A549 (cell line): ENCODE measurements around the gene USH1C. TPM values are rescaled to one million over a fixed set of nuclear protein-coding genes. Genes with fewer than 3 reads are reported as not detected.
A peak's percentile ranks its signal among the peaks of the same experiment; 100 is the strongest.

Experiments used
- ATAC-seq, 2 experiments: fragments of 200-7000 bp in 1 of 2; fragments of >200 bp in 1 of 2; cut with Nextera tagmentation in 1 of 2; cut with Tn5 transposase in 1 of 2; 3 replicates each; pipeline versions ENCODE4 v1.8.0 to v1.9.1; 2018 to 2020; ENCODE audit warnings: mild to moderate bottlenecking in 1 of 2, moderate library complexity in 1 of 2
- CTCF ChIA-PET: fragments of 300-600 bp; sonication (Branson Sonifier 250); formaldehyde crosslinking; extraction: SDS; loops from one replicate; lab custom pipeline; 2021; ENCODE audit warnings: antibody characterized with exemption, inconsistent platforms; lab: Yijun Ruan, JAX
- POLR2A ChIA-PET: fragments of 350-600 bp; formaldehyde crosslinking; extraction: SDS; loops from one replicate; lab custom pipeline; 2021; ENCODE audit warnings: antibody characterized with exemption, inconsistent platforms; lab: Yijun Ruan, JAX
- DNase-seq, 2 experiments: peaks; one replicate each; pipeline versions ENCODE4 v3.0.0 to v3.0.0-alpha.2; 2011 to 2016; ENCODE audit warnings: low read depth in 1 of 2, low spot score in 1 of 2
- FAIRE-seq: peaks from 2 replicates; lab custom pipeline; 2011; peaks lifted over from hg19 to GRCh38; lab: Jason Lieb, UNC
- H3K27ac ChIP-seq, 2 experiments: fragments of >200 bp; sonication (Bioruptor Twin); formaldehyde crosslinking; 3 replicates each; pipeline ENCODE4 v1.5.1; 2016 to 2017
- H3K4me1 ChIP-seq: fragments of >200 bp; sonication (Bioruptor Twin); formaldehyde crosslinking; 3 replicates; pipeline ENCODE4 v1.6.1; 2016
- H3K4me2 ChIP-seq: fragments of >200 bp; sonication (Bioruptor Twin); formaldehyde crosslinking; 3 replicates; pipeline ENCODE4 v1.6.1; 2016
- H3K4me3 ChIP-seq: fragments of >200 bp; sonication (Bioruptor Twin); formaldehyde crosslinking; 3 replicates; pipeline ENCODE4 v1.5.1; 2016
- H3K9me3 ChIP-seq: fragments of >200 bp; sonication (Bioruptor Twin); formaldehyde crosslinking; 3 replicates; pipeline ENCODE4 v1.6.1; 2016
- ATOH8 ChIP-seq: fragments of 250-450 bp; sonication (Bioruptor Pico); IDR thresholded peaks from 2 replicates; pipeline ENCODE4 v1.5.0; 2020; ENCODE audit warnings: low read depth, mild to moderate bottlenecking, moderate library complexity
- CBX8 ChIP-seq: fragments of 200-600 bp; sonication (generic); IDR thresholded peaks from 2 replicates; pipeline ENCODE4 v1.6.1; 2016
- CHD2 ChIP-seq: fragments of 150-350 bp; IDR thresholded peaks from 2 replicates; pipeline ENCODE4 v1.6.1; 2014; ENCODE audit warnings: low read length; ENCODE audit not compliant: partially characterized antibody
- CHD4 ChIP-seq: fragments of 200-600 bp; sonication (generic); IDR thresholded peaks from 2 replicates; pipeline ENCODE4 v1.6.1; 2016; ENCODE audit warnings: antibody characterized with exemption, mild to moderate bottlenecking, borderline replicate concordance
- EP300 ChIP-seq, 2 experiments: fragments of >200 bp; sonication (Bioruptor Twin); formaldehyde crosslinking; IDR thresholded peaks; 2 replicates in 1 of 2; 3 replicates in 1 of 2; pipeline ENCODE4 v1.6.1; 2016 to 2017
- GATA3 ChIP-seq: IDR thresholded peaks from 2 replicates; pipeline ENCODE4 v1.6.1; 2012; ENCODE audit warnings: borderline replicate concordance
- HEYL ChIP-seq: fragments of 250-450 bp; sonication (Bioruptor Pico); IDR thresholded peaks from 2 replicates; pipeline ENCODE4 v1.8.0; 2021; ENCODE audit warnings: mild to moderate bottlenecking, moderate library complexity
- HOXB5 ChIP-seq: fragments of 250-450 bp; sonication (Bioruptor Pico); IDR thresholded peaks from 2 replicates; pipeline ENCODE4 v1.5.0; 2020; ENCODE audit warnings: mild to moderate bottlenecking, moderate library complexity
- KDM5A ChIP-seq: fragments of 200-600 bp; sonication (generic); IDR thresholded peaks from 2 replicates; pipeline ENCODE4 v1.6.1; 2016; ENCODE audit warnings: antibody characterized with exemption, mild to moderate bottlenecking
- MAX ChIP-seq: IDR thresholded peaks from 2 replicates; pipeline ENCODE4 v1.6.1; 2012
- NPAS2 ChIP-seq: fragments of 250-450 bp; sonication (Bioruptor Pico); IDR thresholded peaks from 2 replicates; pipeline ENCODE4 v1.8.0; 2022; ENCODE audit warnings: mild to moderate bottlenecking, moderate library complexity, borderline replicate concordance
- PBX3 ChIP-seq: IDR thresholded peaks from 2 replicates; pipeline ENCODE4 v1.6.1; 2012
- POLR2A ChIP-seq: IDR thresholded peaks from 2 replicates; pipeline ENCODE4 v1.6.1; 2012; ENCODE audit warnings: mild to moderate bottlenecking, low read length
- RCOR1 ChIP-seq: fragments of 150-350 bp; IDR thresholded peaks from 2 replicates; pipeline ENCODE4 v1.6.1; 2014; ENCODE audit warnings: antibody characterized with exemption, low read length, low read depth
- RNF2 ChIP-seq: fragments of 200-600 bp; sonication (generic); IDR thresholded peaks from 2 replicates; pipeline ENCODE4 v1.6.1; 2016; ENCODE audit warnings: low read depth, mild to moderate bottlenecking, antibody characterized with exemption, moderate library complexity, borderline replicate concordance
- SREBF2 ChIP-seq: fragments of 450-650 bp; IDR thresholded peaks from 2 replicates; pipeline ENCODE4 v1.6.1; 2014; ENCODE audit warnings: mild to moderate bottlenecking, moderate library complexity
- USF2 ChIP-seq: fragments of 450-650 bp; IDR thresholded peaks from 2 replicates; pipeline ENCODE4 v1.6.1; 2014; ENCODE audit warnings: antibody characterized with exemption
- ZNF302 ChIP-seq: fragments of 250-450 bp; sonication (Bioruptor Pico); IDR thresholded peaks from 2 replicates; pipeline ENCODE4 v1.9.0; 2021; ENCODE audit warnings: inconsistent platforms, mild to moderate bottlenecking, moderate library complexity
- WGBS: methylation state at CpG from one replicate; pipeline ENCODE4 v1.1.6; 2017; ENCODE audit errors: missing lambda C conversion rate; 5-methylcytosine and 5-hydroxymethylcytosine counted together
- polyA plus RNA-seq, 4 experiments: library from polyadenylated mRNA; depleted of rRNA in 3 of 4; stranded (reverse); fragments of >200 nt; fragmentation: RNase III in 1 of 4; extraction: RNeasy Plus Mini Kit Qiagen cat#74134 plus additional on column Dnase treatment in 1 of 4; gene quantifications; 2 replicates in 3 of 4; 3 replicates in 1 of 4; pipeline ENCODE4 v1.2.3, GENCODE V29; 2011 to 2017

USH1C gene
- polyA plus RNA-seq, 2 of the 4 experiments (the other 2 are of a cell fraction): 3.2 to 8.6 TPM

- 51% methylated on average over 16 of the region's 17 CpGs for WGBS
- ChIA-PET CTCF (interaction anchor here (0.7 to 3.8 kb wide), 11 partner anchors 13 to 759 kb away, joined by 3 to 34 read pairs (median 4); no protein-coding TSS in a partner anchor), POLR2A (no interaction called here)
- no peak for FAIRE-seq
- peaks cover 24% of the 10 kb centered on the region for H3K4me1 ChIP-seq
- DNase-seq: no peak
- no peaks in the 10 kb centered on the region for H3K9me3 ChIP-seq
- peak in 1 of 2 experiments; percentile 26; a peak in 3 of 6 replicates for ATAC-seq
- peak overlapping the region; percentile 36 to 82 for H3K27ac ChIP-seq
- TF ChIP-seq ATOH8 (no peak), EP300 (IDR thresholded peaks at IDR 0.05) (no peak), CHD2 (no peak), HOXB5 (CRISPR knock-in tag) (no peak), SREBF2 (no peak), KDM5A (no peak), POLR2A (no peak), GATA3 (no peak), RCOR1 (no peak), NPAS2 (CRISPR knock-in tag) (no peak), USF2 (no peak), CHD4 (no peak)
- peak overlapping the region; percentile 53 for H3K4me3 ChIP-seq
- H3K4me2 ChIP-seq: peak overlapping the region; percentile 77
These were observed 539 bp downstream of the USH1C start for GRCh38 chr11:17543574-17544180.

GRCh38 chr11:17543041-17543440, 1.2 kb downstream of the USH1C start:
- Histone ChIP-seq H3K4me1 (peaks cover 24% of the 10 kb centered on the region), H3K4me3 (no peak overlapping the region), H3K4me2 (peak overlapping the region; percentile 77), H3K27ac (peak overlapping the region; percentile 53 to 82; a peak in 2 of 6 replicates), H3K9me3 (no peaks in the 10 kb centered on the region)
- DNase-seq (no peak), FAIRE-seq (no peak), ATAC-seq (no peak)
- ChIA-PET POLR2A (no interaction called here), CTCF (interaction anchor here (1.1 to 3.8 kb wide), 9 partner anchors 12 to 758 kb away, joined by 3 to 34 read pairs (median 4); no protein-coding TSS in a partner anchor)
- 86% methylated on average over 1 of the region's 2 CpGs for WGBS
- TF ChIP-seq CBX8 (no peak), ZNF302 (CRISPR knock-in tag) (no peak), RNF2 (no peak), PBX3 (no peak)

- POLR2A ChIA-PET: no interaction called here
- peak in 1 of 2 experiments; percentile 38; a peak in 3 of 6 replicates for ATAC-seq
- H3K4me3 ChIP-seq: no peak overlapping the region
These were observed 2.0 kb downstream of the USH1C start for GRCh38 chr11:17542249-17542648.

More at GRCh38 chr11:17542249-17542648, 2.0 kb downstream of the USH1C start:
- TF ChIP-seq SREBF2: no peak
- no peak for TF ChIP-seq HEYL (CRISPR knock-in tag)
- TF ChIP-seq MAX: no peak
- DNase-seq: peak in 1 of 2 experiments; percentile 26
- no peak for FAIRE-seq
- Histone ChIP-seq H3K4me2 (peak overlapping the region; percentile 77), H3K27ac (peak overlapping the region; percentile 53 to 82), H3K9me3 (no peaks in the 10 kb centered on the region), H3K4me1 (peaks cover 24% of the 10 kb centered on the region)
- CTCF ChIA-PET: interaction anchor here (0.9 to 3.8 kb wide), 8 partner anchors 11 to 757 kb away, joined by 3 to 34 read pairs (median 4); no protein-coding TSS in a partner anchor
- WGBS: 37% methylated on average over 4 of the region's 4 CpGs
